WTC11 (cell line): ENCODE measurements around the gene FSD1L. TPM values are rescaled to one million over a fixed set of nuclear protein-coding genes. Genes with fewer than 3 reads are reported as not detected.

Experiments
- ATAC-seq: fragments of 200-7000 bp; cut with Tn5 transposase; 2 replicates; pipeline ENCODE4 v1.10.0; 2021; ENCODE audit warnings: mild to moderate bottlenecking, moderate library complexity
- CTCF ChIA-PET: fragments of 300-600 bp; sonication (Branson Sonifier 250); formaldehyde crosslinking; loops from one replicate; lab custom pipeline; 2021; ENCODE audit warnings: antibody characterized with exemption; lab: Charles Lee
- POLR2A ChIA-PET: fragments of 350-600 bp; sonication (Branson Sonifier 250); formaldehyde crosslinking; loops from one replicate; lab custom pipeline; 2021; ENCODE audit warnings: antibody characterized with exemption; lab: Charles Lee
- DNase-seq: peaks from one replicate; pipeline ENCODE4 v3.0.0; 2021; ENCODE audit warnings: low spot score
- H3K27ac Mint-ChIP-seq: 2 replicates; pipeline ENCODE4 v1.8.0; 2021; ENCODE audit warnings: mixed read lengths
- H3K27me3 Mint-ChIP-seq: 2 replicates; pipeline ENCODE4 v1.8.0; 2021; ENCODE audit warnings: low read depth, mild to moderate bottlenecking, moderate library complexity, mixed read lengths
- H3K36me3 Mint-ChIP-seq: 2 replicates; pipeline ENCODE4 v1.8.0; 2021; ENCODE audit warnings: mixed read lengths
- H3K4me1 Mint-ChIP-seq: 2 replicates; pipeline ENCODE4 v1.8.0; 2022; ENCODE audit warnings: mixed read lengths
- H3K4me3 Mint-ChIP-seq: 2 replicates; pipeline ENCODE4 v1.8.0; 2021; ENCODE audit warnings: mild to moderate bottlenecking, moderate library complexity, mixed read lengths
- H3K9me3 Mint-ChIP-seq: 2 replicates; pipeline ENCODE4 v1.8.0; 2021; ENCODE audit warnings: mixed read lengths
- ARID4B ChIP-seq: sonication (generic); formaldehyde crosslinking; IDR thresholded peaks from 2 replicates; pipeline ENCODE4 v1.8.0; 2023; ENCODE audit warnings: missing genetic modification reagents, mild to moderate bottlenecking, borderline replicate concordance
- CTCF ChIP-seq: fragments of 200-600 bp; IDR thresholded peaks from 2 replicates; pipeline ENCODE4 v1.8.0; 2022; ENCODE audit warnings: antibody characterized with exemption
- ELF4 ChIP-seq: sonication (generic); formaldehyde crosslinking; IDR thresholded peaks from 2 replicates; pipeline ENCODE4 v1.8.1; 2022; ENCODE audit warnings: low read depth, mild to moderate bottlenecking, moderate library complexity, missing genetic modification reagents
- EMX1 ChIP-seq: fragments of 250-450 bp; sonication (Bioruptor Pico); IDR thresholded peaks from 2 replicates; pipeline ENCODE4 v1.8.0; 2021; ENCODE audit warnings: mild to moderate bottlenecking
- ERG ChIP-seq: fragments of 250-450 bp; sonication (Bioruptor Pico); IDR thresholded peaks from 2 replicates; pipeline ENCODE4 v1.8.0; 2021; ENCODE audit warnings: mild to moderate bottlenecking
- GTF2I ChIP-seq: fragments of 250-450 bp; sonication (Bioruptor Pico); conservative IDR thresholded peaks from 2 replicates; pipeline ENCODE4 v1.4.0; 2021; ENCODE audit warnings: mild to moderate bottlenecking
- JUN ChIP-seq: sonication (generic); formaldehyde crosslinking; IDR thresholded peaks from 2 replicates; pipeline ENCODE4 v1.8.0; 2023; ENCODE audit warnings: mild to moderate bottlenecking, missing genetic modification reagents
- MXD4 ChIP-seq: fragments of 250-450 bp; sonication (Bioruptor Pico); IDR thresholded peaks from 2 replicates; pipeline ENCODE4 v1.8.0; 2021; ENCODE audit warnings: mild to moderate bottlenecking, moderate library complexity, borderline replicate concordance
- OVOL2 ChIP-seq: fragments of 250-450 bp; sonication (Bioruptor Pico); IDR thresholded peaks from 2 replicates; pipeline ENCODE4 v1.9.0; 2021; ENCODE audit warnings: mild to moderate bottlenecking, borderline replicate concordance
- RELA ChIP-seq: sonication (generic); formaldehyde crosslinking; IDR thresholded peaks from 2 replicates; pipeline ENCODE4 v1.8.1; 2022; ENCODE audit warnings: missing genetic modification reagents, mild to moderate bottlenecking, borderline replicate concordance
- SMAD3 ChIP-seq: sonication (generic); formaldehyde crosslinking; IDR thresholded peaks from 2 replicates; pipeline ENCODE4 v1.8.0; 2022; ENCODE audit warnings: missing genetic modification reagents, mild to moderate bottlenecking, borderline replicate concordance
- TCF7 ChIP-seq: sonication (generic); formaldehyde crosslinking; IDR thresholded peaks from 2 replicates; pipeline ENCODE4 v1.8.0; 2022; ENCODE audit warnings: mild to moderate bottlenecking, low read depth, missing genetic modification reagents, moderate library complexity
- USF2 ChIP-seq: sonication (generic); formaldehyde crosslinking; IDR thresholded peaks from 2 replicates; pipeline ENCODE4 v1.8.1; 2023; ENCODE audit warnings: mild to moderate bottlenecking, missing genetic modification reagents, moderate library complexity
- ZMAT4 ChIP-seq: fragments of 250-450 bp; sonication (Bioruptor Pico); IDR thresholded peaks from 2 replicates; pipeline ENCODE4 v1.9.0; 2021; ENCODE audit warnings: mild to moderate bottlenecking
- ZNF232 ChIP-seq: sonication (generic); formaldehyde crosslinking; IDR thresholded peaks from 2 replicates; pipeline ENCODE4 v1.8.0; 2022; ENCODE audit warnings: mild to moderate bottlenecking, missing genetic modification reagents
- ZNF281 ChIP-seq: sonication (generic); formaldehyde crosslinking; IDR thresholded peaks from 2 replicates; pipeline ENCODE4 v1.8.0; 2023; ENCODE audit warnings: mild to moderate bottlenecking, missing genetic modification reagents
- ZNF416 ChIP-seq: fragments of 250-450 bp; sonication (Bioruptor Pico); IDR thresholded peaks from 2 replicates; pipeline ENCODE4 v1.9.0; 2021; ENCODE audit warnings: mild to moderate bottlenecking, inconsistent platforms
- ZNF512 ChIP-seq: sonication (generic); formaldehyde crosslinking; IDR thresholded peaks from 2 replicates; pipeline ENCODE4 v1.8.1; 2022; ENCODE audit warnings: missing genetic modification reagents, borderline replicate concordance
- total RNA-seq: library from RNA; stranded (reverse); gene quantifications from 3 replicates; pipeline ENCODE4 v1.2.3, GENCODE V29; 2021

FSD1L gene
- total RNA-seq, 1 experiment from 2014 or later = 5.3 TPM

GRCh38 chr9:105436783-105437182, 11.1 kb upstream of the FSD1L start:
- H3K9me3 Mint-ChIP-seq = peaks cover 16% of the 10 kb centered on the region
- no peak for DNase-seq
- H3K36me3 Mint-ChIP-seq = no peaks in the 10 kb centered on the region; the same call in 1 of the 2 replicates
- POLR2A ChIA-PET = no interaction called here
- no peak overlapping the region for H3K27ac Mint-ChIP-seq
- H3K4me1 Mint-ChIP-seq = 0 out of 2 replicates have a peak, but pooled peaks cover 4% of the 10 kb centered on the region
- no peak for TF ChIP-seq GTF2I (CRISPR knock-in tag)
- no peak for TF ChIP-seq CTCF
- TF ChIP-seq ZNF232 (CRISPR knock-in tag) = no peak
- TF ChIP-seq ZNF416 (CRISPR knock-in tag) = no peak
- TF ChIP-seq MXD4 (CRISPR knock-in tag) = no peak
- no peak for TF ChIP-seq ZNF512 (CRISPR knock-in tag)
- TF ChIP-seq, all 79 proteins: peak for 0
- ATAC-seq = no peak
- Mint-ChIP-seq H3K27me3 (no peaks in the 10 kb centered on the region), H3K4me3 (no peak overlapping the region)
- CTCF ChIA-PET = no interaction called here

- ChIA-PET POLR2A (no interaction called here), CTCF (no interaction called here)
- TF ChIP-seq TCF7 (CRISPR knock-in tag) (no peak), RELA (CRISPR knock-in tag) (no peak), ZMAT4 (CRISPR knock-in tag) (no peak)
- Mint-ChIP-seq H3K27me3 (no peaks in the 10 kb centered on the region), H3K36me3 (no peaks in the 10 kb centered on the region; the same call in 1 of the 2 replicates), H3K4me1 (0 out of 2 replicates have a peak, but pooled peaks cover 4% of the 10 kb centered on the region), H3K9me3 (peaks cover 16% of the 10 kb centered on the region), H3K4me3 (no peak overlapping the region), H3K27ac (no peak overlapping the region)
- no peak for ATAC-seq
- DNase-seq = no peak
Observed at GRCh38 chr9:105437704-105438103, 10.1 kb upstream of the FSD1L start.

- ChIA-PET CTCF (no interaction called here), POLR2A (no interaction called here)
- no peak for ATAC-seq
- Mint-ChIP-seq H3K9me3 (peaks cover 16% of the 10 kb centered on the region), H3K36me3 (no peaks in the 10 kb centered on the region; the same call in 1 of the 2 replicates), H3K27me3 (no peaks in the 10 kb centered on the region), H3K27ac (no peak overlapping the region), H3K4me3 (no peak overlapping the region), H3K4me1 (0 out of 2 replicates have a peak, but pooled peaks cover 4% of the 10 kb centered on the region)
- no peak for DNase-seq
- no peak for TF ChIP-seq ARID4B
- TF ChIP-seq SMAD3 (CRISPR knock-in tag) = no peak
- no peak for TF ChIP-seq OVOL2 (CRISPR knock-in tag)
- TF ChIP-seq ZNF281 (CRISPR knock-in tag) = no peak
- no peak for TF ChIP-seq USF2 (CRISPR knock-in tag)
- no peak for TF ChIP-seq RELA (CRISPR knock-in tag)
- no peak for TF ChIP-seq JUN
- no peak for TF ChIP-seq EMX1 (CRISPR knock-in tag)
- TF ChIP-seq ERG (CRISPR knock-in tag) = no peak
- TF ChIP-seq ELF4 = no peak
Observed at GRCh38 chr9:105438141-105438806, 9.6 kb upstream of the FSD1L start.
